WTC11 (cell line): ENCODE data around the gene ZNF800. TPM values are rescaled to one million over a fixed set of nuclear protein-coding genes. Genes with fewer than 3 reads are reported as not detected.

Experiments used
- ATAC-seq: fragments of 200-7000 bp; cut with Tn5 transposase; 2 replicates; pipeline ENCODE4 v1.10.0; 2021; ENCODE audit warnings: mild to moderate bottlenecking, moderate library complexity
- CTCF ChIA-PET: fragments of 300-600 bp; sonication (Branson Sonifier 250); formaldehyde crosslinking; loops from one replicate; lab custom pipeline; 2021; ENCODE audit warnings: antibody characterized with exemption; lab: Charles Lee
- POLR2A ChIA-PET: fragments of 350-600 bp; sonication (Branson Sonifier 250); formaldehyde crosslinking; loops from one replicate; lab custom pipeline; 2021; ENCODE audit warnings: antibody characterized with exemption; lab: Charles Lee
- DNase-seq: peaks from one replicate; pipeline ENCODE4 v3.0.0; 2021; ENCODE audit warnings: low spot score
- H3K27ac Mint-ChIP-seq: 2 replicates; pipeline ENCODE4 v1.8.0; 2021; ENCODE audit warnings: mixed read lengths
- H3K27me3 Mint-ChIP-seq: 2 replicates; pipeline ENCODE4 v1.8.0; 2021; ENCODE audit warnings: low read depth, mild to moderate bottlenecking, moderate library complexity, mixed read lengths
- H3K36me3 Mint-ChIP-seq: 2 replicates; pipeline ENCODE4 v1.8.0; 2021; ENCODE audit warnings: mixed read lengths
- H3K4me1 Mint-ChIP-seq: 2 replicates; pipeline ENCODE4 v1.8.0; 2022; ENCODE audit warnings: mixed read lengths
- H3K4me3 Mint-ChIP-seq: 2 replicates; pipeline ENCODE4 v1.8.0; 2021; ENCODE audit warnings: mild to moderate bottlenecking, moderate library complexity, mixed read lengths
- H3K9me3 Mint-ChIP-seq: 2 replicates; pipeline ENCODE4 v1.8.0; 2021; ENCODE audit warnings: mixed read lengths
- GABPB1 ChIP-seq: sonication (generic); formaldehyde crosslinking; IDR thresholded peaks from 2 replicates; pipeline ENCODE4 v1.8.1; 2023; ENCODE audit warnings: mild to moderate bottlenecking, missing genetic modification reagents
- GRHL2 ChIP-seq: fragments of 250-450 bp; sonication (Bioruptor Pico); IDR thresholded peaks from 2 replicates; pipeline ENCODE4 v1.8.0; 2022; ENCODE audit warnings: mild to moderate bottlenecking, moderate library complexity; ENCODE audit not compliant: insufficient replicate concordance, severe bottlenecking
- GTF2I ChIP-seq: fragments of 250-450 bp; sonication (Bioruptor Pico); conservative IDR thresholded peaks from 2 replicates; pipeline ENCODE4 v1.4.0; 2021; ENCODE audit warnings: mild to moderate bottlenecking
- NFATC4 ChIP-seq: fragments of 250-450 bp; sonication (Bioruptor Pico); IDR thresholded peaks from 2 replicates; pipeline ENCODE4 v1.9.0; 2021; ENCODE audit warnings: mild to moderate bottlenecking
- RELA ChIP-seq: sonication (generic); formaldehyde crosslinking; IDR thresholded peaks from 2 replicates; pipeline ENCODE4 v1.8.1; 2022; ENCODE audit warnings: missing genetic modification reagents, mild to moderate bottlenecking, borderline replicate concordance
- RORB ChIP-seq: fragments of 250-450 bp; sonication (Bioruptor Pico); IDR thresholded peaks from 2 replicates; pipeline ENCODE4 v1.9.0; 2021; ENCODE audit warnings: mild to moderate bottlenecking
- SMAD3 ChIP-seq: sonication (generic); formaldehyde crosslinking; IDR thresholded peaks from 2 replicates; pipeline ENCODE4 v1.8.0; 2022; ENCODE audit warnings: missing genetic modification reagents, mild to moderate bottlenecking, borderline replicate concordance
- SMAD4 ChIP-seq: sonication (generic); formaldehyde crosslinking; IDR thresholded peaks from 2 replicates; pipeline ENCODE4 v1.8.0; 2022; ENCODE audit warnings: mild to moderate bottlenecking, missing genetic modification reagents
- ZNF263 ChIP-seq: sonication (generic); formaldehyde crosslinking; IDR thresholded peaks from 2 replicates; pipeline ENCODE4 v1.8.1; 2022; ENCODE audit warnings: low read depth, mild to moderate bottlenecking, moderate library complexity, missing genetic modification reagents
- total RNA-seq: library from RNA; stranded (reverse); gene quantifications from 3 replicates; pipeline ENCODE4 v1.2.3, GENCODE V29; 2021
- TF ChIP-seq, protein P1 (sequence below): sonication (generic); formaldehyde crosslinking; conservative IDR thresholded peaks from 2 replicates; pipeline ENCODE4 v1.8.1; 2022; ENCODE audit warnings: mild to moderate bottlenecking, missing genetic modification reagents
- TF ChIP-seq, protein P2 (sequence below): sonication (generic); formaldehyde crosslinking; IDR thresholded peaks from 2 replicates; pipeline ENCODE4 v1.8.1; 2023; ENCODE audit warnings: mild to moderate bottlenecking, missing genetic modification reagents, moderate library complexity
- TF ChIP-seq, protein P3 (sequence below): fragments of 200-600 bp; IDR thresholded peaks from 2 replicates; pipeline ENCODE4 v1.8.0; 2022; ENCODE audit warnings: antibody characterized with exemption
- TF ChIP-seq, protein P4 (sequence below): sonication (generic); formaldehyde crosslinking; IDR thresholded peaks from 2 replicates; pipeline ENCODE4 v1.8.1; 2022; ENCODE audit warnings: mild to moderate bottlenecking, moderate library complexity, missing genetic modification reagents
- TF ChIP-seq, protein P5 (sequence below): sonication (generic); formaldehyde crosslinking; IDR thresholded peaks from 2 replicates; pipeline ENCODE4 v1.8.1; 2022; ENCODE audit warnings: mild to moderate bottlenecking, missing genetic modification reagents, moderate library complexity, borderline replicate concordance
- TF ChIP-seq, protein P6 (sequence below): sonication (generic); formaldehyde crosslinking; IDR thresholded peaks from 2 replicates; pipeline ENCODE4 v1.8.0; 2022; ENCODE audit warnings: mild to moderate bottlenecking, missing genetic modification reagents
- TF ChIP-seq, protein P7 (sequence below): sonication (generic); formaldehyde crosslinking; IDR thresholded peaks from 2 replicates; pipeline ENCODE4 v1.8.0; 2023; ENCODE audit warnings: missing genetic modification reagents, mild to moderate bottlenecking, borderline replicate concordance
- TF ChIP-seq, protein P8 (sequence below): fragments of 250-450 bp; sonication (Bioruptor Pico); IDR thresholded peaks from 2 replicates; pipeline ENCODE4 v1.9.0; 2021; ENCODE audit warnings: mild to moderate bottlenecking, borderline replicate concordance

The ZNF800 gene
- total RNA-seq, 1 experiment from 2014 or later: 5.7 TPM

DNA sequence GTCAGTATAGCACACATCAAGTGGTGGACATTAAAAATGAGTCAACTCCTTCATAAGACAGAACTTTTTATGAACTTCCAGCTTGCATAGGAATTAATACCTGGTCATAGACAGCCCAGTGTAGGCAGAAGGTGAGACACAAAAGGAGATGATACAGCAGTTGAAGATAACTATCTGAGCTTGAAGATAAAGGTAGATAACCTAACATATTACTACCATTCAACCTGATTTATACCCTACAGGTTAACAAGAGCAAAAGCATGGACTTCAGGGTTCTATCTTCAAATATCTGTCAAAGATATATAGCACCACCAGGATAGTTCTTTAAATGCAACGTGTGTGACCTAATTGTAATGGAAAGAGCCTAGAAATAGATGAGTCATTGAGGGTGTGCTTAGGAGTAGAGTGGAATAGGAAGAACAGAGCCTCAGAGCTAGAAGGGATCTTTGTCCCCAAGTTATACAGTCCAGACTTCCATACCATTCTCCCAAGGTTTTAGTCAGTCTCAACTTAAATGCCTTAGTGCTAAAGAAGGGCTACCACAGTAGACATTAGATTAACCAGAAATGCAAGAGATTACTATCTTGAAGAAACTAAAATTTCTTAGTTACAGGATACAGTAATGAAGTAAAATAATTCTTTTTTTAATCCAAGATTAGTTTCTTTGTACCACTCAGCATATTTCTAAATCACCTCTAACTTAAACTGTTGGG is 9.2 kb downstream of the ZNF800 start (continued):
- TF ChIP-seq ZNF263: no peak
- no peak for TF ChIP-seq GRHL2 (CRISPR knock-in tag)
- TF ChIP-seq NFATC4: no peak
- TF ChIP-seq, protein P1, sequence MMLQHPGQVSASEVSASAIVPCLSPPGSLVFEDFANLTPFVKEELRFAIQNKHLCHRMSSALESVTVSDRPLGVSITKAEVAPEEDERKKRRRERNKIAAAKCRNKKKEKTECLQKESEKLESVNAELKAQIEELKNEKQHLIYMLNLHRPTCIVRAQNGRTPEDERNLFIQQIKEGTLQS (CRISPR knock-in tag): no peak
- TF ChIP-seq, protein P2, sequence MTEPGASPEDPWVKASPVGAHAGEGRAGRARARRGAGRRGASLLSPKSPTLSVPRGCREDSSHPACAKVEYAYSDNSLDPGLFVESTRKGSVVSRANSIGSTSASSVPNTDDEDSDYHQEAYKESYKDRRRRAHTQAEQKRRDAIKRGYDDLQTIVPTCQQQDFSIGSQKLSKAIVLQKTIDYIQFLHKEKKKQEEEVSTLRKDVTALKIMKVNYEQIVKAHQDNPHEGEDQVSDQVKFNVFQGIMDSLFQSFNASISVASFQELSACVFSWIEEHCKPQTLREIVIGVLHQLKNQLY (CRISPR knock-in tag): no peak
- no peak for TF ChIP-seq SMAD4 (CRISPR knock-in tag)

DNA sequence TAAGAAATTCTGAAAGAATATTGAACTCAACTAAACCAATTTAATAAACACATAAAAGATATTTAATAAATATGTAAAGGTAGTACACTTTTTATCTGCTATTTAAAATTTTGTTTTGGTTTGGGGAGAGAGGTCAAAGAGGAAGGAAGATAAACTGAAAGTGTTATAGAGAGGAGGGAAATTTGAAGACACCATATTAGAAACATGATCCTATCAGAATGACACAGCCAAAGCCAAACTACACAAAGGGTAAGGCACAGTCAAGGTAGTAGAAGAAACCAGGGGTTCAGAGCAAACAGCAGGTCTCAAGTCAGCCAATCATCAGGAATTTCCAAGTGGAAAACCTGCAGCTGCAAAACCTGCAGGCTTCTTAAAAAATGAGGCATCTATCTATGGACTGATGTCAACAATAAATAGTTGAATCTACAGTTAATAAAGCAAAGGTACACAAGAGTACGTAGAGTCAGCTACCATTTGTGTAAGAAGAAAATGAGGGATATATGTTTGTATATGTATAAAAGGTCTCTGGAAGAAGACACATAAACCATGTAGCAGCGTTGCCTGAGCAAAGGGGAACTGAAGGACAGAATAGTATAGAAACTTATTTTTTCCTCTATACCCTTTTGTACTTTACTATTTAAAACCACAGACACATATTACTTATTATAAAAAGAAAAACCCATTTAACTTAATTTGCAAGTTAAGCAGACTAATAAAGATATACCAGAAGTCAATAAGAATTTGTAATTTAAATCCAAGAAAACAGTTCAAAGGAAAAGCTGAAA is 10.0 kb downstream of the ZNF800 start:
- H3K4me1 Mint-ChIP-seq: peaks cover 14% of the 10 kb centered on the region
- ChIA-PET CTCF (interaction anchor here (1.5 kb wide), 1 partner anchor 34 kb away, joined by 7 read pairs; no protein-coding TSS in a partner anchor), POLR2A (no interaction called here)
- H3K36me3 Mint-ChIP-seq: no peaks in the 10 kb centered on the region
- no peak overlapping the region for H3K4me3 Mint-ChIP-seq
- no peaks in the 10 kb centered on the region for H3K9me3 Mint-ChIP-seq
- ATAC-seq: no peak
- no peak for DNase-seq
- H3K27ac Mint-ChIP-seq: no peak overlapping the region
- H3K27me3 Mint-ChIP-seq: no peaks in the 10 kb centered on the region
- no peak for TF ChIP-seq GABPB1 (CRISPR knock-in tag)
- TF ChIP-seq, protein P3, sequence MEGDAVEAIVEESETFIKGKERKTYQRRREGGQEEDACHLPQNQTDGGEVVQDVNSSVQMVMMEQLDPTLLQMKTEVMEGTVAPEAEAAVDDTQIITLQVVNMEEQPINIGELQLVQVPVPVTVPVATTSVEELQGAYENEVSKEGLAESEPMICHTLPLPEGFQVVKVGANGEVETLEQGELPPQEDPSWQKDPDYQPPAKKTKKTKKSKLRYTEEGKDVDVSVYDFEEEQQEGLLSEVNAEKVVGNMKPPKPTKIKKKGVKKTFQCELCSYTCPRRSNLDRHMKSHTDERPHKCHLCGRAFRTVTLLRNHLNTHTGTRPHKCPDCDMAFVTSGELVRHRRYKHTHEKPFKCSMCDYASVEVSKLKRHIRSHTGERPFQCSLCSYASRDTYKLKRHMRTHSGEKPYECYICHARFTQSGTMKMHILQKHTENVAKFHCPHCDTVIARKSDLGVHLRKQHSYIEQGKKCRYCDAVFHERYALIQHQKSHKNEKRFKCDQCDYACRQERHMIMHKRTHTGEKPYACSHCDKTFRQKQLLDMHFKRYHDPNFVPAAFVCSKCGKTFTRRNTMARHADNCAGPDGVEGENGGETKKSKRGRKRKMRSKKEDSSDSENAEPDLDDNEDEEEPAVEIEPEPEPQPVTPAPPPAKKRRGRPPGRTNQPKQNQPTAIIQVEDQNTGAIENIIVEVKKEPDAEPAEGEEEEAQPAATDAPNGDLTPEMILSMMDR: no peak
- TF ChIP-seq, protein P4, sequence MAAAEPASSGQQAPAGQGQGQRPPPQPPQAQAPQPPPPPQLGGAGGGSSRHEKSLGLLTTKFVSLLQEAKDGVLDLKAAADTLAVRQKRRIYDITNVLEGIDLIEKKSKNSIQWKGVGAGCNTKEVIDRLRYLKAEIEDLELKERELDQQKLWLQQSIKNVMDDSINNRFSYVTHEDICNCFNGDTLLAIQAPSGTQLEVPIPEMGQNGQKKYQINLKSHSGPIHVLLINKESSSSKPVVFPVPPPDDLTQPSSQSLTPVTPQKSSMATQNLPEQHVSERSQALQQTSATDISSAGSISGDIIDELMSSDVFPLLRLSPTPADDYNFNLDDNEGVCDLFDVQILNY (CRISPR knock-in tag): no peak
- TF ChIP-seq, protein P1 (CRISPR knock-in tag): no peak
- TF ChIP-seq RELA (CRISPR knock-in tag): no peak
- TF ChIP-seq, protein P5, sequence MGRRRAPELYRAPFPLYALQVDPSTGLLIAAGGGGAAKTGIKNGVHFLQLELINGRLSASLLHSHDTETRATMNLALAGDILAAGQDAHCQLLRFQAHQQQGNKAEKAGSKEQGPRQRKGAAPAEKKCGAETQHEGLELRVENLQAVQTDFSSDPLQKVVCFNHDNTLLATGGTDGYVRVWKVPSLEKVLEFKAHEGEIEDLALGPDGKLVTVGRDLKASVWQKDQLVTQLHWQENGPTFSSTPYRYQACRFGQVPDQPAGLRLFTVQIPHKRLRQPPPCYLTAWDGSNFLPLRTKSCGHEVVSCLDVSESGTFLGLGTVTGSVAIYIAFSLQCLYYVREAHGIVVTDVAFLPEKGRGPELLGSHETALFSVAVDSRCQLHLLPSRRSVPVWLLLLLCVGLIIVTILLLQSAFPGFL (CRISPR knock-in tag): no peak
- TF ChIP-seq, protein P6, sequence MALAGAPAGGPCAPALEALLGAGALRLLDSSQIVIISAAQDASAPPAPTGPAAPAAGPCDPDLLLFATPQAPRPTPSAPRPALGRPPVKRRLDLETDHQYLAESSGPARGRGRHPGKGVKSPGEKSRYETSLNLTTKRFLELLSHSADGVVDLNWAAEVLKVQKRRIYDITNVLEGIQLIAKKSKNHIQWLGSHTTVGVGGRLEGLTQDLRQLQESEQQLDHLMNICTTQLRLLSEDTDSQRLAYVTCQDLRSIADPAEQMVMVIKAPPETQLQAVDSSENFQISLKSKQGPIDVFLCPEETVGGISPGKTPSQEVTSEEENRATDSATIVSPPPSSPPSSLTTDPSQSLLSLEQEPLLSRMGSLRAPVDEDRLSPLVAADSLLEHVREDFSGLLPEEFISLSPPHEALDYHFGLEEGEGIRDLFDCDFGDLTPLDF (CRISPR knock-in tag): no peak
- no peak for TF ChIP-seq SMAD3
- no peak for TF ChIP-seq RORB (CRISPR knock-in tag)
- no peak for TF ChIP-seq GTF2I (CRISPR knock-in tag)
- TF ChIP-seq, protein P7, sequence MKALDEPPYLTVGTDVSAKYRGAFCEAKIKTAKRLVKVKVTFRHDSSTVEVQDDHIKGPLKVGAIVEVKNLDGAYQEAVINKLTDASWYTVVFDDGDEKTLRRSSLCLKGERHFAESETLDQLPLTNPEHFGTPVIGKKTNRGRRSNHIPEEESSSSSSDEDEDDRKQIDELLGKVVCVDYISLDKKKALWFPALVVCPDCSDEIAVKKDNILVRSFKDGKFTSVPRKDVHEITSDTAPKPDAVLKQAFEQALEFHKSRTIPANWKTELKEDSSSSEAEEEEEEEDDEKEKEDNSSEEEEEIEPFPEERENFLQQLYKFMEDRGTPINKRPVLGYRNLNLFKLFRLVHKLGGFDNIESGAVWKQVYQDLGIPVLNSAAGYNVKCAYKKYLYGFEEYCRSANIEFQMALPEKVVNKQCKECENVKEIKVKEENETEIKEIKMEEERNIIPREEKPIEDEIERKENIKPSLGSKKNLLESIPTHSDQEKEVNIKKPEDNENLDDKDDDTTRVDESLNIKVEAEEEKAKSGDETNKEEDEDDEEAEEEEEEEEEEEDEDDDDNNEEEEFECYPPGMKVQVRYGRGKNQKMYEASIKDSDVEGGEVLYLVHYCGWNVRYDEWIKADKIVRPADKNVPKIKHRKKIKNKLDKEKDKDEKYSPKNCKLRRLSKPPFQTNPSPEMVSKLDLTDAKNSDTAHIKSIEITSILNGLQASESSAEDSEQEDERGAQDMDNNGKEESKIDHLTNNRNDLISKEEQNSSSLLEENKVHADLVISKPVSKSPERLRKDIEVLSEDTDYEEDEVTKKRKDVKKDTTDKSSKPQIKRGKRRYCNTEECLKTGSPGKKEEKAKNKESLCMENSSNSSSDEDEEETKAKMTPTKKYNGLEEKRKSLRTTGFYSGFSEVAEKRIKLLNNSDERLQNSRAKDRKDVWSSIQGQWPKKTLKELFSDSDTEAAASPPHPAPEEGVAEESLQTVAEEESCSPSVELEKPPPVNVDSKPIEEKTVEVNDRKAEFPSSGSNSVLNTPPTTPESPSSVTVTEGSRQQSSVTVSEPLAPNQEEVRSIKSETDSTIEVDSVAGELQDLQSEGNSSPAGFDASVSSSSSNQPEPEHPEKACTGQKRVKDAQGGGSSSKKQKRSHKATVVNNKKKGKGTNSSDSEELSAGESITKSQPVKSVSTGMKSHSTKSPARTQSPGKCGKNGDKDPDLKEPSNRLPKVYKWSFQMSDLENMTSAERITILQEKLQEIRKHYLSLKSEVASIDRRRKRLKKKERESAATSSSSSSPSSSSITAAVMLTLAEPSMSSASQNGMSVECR: no peak
- no peak for TF ChIP-seq SMAD4 (CRISPR knock-in tag)
- TF ChIP-seq, protein P8, sequence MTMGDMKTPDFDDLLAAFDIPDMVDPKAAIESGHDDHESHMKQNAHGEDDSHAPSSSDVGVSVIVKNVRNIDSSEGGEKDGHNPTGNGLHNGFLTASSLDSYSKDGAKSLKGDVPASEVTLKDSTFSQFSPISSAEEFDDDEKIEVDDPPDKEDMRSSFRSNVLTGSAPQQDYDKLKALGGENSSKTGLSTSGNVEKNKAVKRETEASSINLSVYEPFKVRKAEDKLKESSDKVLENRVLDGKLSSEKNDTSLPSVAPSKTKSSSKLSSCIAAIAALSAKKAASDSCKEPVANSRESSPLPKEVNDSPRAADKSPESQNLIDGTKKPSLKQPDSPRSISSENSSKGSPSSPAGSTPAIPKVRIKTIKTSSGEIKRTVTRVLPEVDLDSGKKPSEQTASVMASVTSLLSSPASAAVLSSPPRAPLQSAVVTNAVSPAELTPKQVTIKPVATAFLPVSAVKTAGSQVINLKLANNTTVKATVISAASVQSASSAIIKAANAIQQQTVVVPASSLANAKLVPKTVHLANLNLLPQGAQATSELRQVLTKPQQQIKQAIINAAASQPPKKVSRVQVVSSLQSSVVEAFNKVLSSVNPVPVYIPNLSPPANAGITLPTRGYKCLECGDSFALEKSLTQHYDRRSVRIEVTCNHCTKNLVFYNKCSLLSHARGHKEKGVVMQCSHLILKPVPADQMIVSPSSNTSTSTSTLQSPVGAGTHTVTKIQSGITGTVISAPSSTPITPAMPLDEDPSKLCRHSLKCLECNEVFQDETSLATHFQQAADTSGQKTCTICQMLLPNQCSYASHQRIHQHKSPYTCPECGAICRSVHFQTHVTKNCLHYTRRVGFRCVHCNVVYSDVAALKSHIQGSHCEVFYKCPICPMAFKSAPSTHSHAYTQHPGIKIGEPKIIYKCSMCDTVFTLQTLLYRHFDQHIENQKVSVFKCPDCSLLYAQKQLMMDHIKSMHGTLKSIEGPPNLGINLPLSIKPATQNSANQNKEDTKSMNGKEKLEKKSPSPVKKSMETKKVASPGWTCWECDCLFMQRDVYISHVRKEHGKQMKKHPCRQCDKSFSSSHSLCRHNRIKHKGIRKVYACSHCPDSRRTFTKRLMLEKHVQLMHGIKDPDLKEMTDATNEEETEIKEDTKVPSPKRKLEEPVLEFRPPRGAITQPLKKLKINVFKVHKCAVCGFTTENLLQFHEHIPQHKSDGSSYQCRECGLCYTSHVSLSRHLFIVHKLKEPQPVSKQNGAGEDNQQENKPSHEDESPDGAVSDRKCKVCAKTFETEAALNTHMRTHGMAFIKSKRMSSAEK (CRISPR knock-in tag): no peak
